ENCODE measurements around the gene AAK1.

The AAK1 gene

DNA sequence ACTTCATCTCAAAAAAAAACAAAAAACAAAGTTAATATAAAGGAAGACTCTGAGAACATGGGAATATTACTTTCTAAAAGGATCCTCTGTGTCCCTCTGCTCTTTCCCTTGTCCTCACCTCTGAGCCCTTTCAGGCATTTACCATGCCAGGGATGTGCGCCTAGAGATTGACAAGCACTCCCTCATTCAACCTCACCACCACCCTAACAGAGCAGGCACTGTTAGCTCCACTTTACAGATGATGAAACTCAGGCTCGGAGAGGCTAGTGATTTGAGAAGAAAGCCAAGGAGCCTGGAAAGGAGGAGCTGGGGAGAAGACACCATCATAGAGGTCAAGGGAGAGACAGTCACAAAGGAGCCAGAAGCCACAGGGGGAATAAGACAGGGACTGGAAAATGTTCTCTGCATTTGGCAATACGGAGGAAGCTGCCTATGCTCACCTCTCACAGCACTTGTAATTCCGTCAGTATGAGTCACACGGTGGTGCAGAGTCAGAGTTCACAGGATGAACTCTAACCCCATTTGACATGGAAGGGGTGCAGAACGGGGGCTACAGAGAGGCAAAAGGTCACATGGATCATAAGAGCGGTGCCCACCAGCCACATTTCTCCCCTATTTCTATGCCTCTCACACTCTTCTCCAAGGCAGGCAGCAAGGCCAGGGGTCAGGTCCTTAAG lies 104.5 kb downstream of the AAK1 start:
- peak; percentile 35 for DNase-seq (ENCODE audit: low spot score)

DNA sequence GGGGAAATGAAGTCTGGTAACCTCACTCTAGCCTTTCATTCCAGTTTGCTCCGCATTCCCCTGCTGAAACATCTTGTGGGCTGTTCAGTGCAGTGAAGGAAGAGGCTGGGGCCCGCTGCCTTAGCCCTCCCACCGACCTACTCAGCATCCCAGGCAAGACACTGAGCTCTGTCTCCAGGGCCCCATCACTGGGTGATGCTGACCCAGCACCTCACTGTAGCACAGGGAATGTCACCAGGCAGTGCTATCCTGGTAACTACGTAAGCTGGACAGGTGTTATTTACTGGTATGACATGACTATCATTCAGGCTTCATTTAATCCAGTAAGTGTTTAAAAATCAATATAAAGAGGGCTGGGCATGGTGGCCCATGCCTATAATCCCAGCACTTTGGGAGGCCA lies 105.3 kb downstream of the AAK1 start:
- no peak for DNase-seq (ENCODE audit: low spot score)

DNA sequence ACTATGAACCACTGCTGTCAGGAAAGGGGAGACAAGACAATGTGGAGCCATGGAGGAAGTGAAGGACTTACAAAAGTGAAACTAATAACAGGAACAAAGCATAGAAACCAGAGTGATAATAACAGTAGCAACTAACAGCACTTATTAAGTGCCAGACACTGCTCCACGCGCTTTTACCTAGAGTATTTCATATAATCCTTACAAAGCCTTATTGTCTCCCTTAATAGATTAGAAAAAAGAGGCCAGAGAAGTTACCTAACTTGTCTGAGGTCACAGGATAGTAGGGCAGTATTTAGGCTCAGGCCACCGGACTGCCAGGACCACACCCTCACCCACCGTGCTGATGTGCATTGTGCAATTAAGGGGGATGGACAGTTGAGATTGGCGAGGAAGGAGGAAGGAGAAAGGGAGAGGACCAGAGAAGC lies 107.7 kb downstream of the AAK1 start:
- no peak for DNase-seq (ENCODE audit: low spot score)

DNA sequence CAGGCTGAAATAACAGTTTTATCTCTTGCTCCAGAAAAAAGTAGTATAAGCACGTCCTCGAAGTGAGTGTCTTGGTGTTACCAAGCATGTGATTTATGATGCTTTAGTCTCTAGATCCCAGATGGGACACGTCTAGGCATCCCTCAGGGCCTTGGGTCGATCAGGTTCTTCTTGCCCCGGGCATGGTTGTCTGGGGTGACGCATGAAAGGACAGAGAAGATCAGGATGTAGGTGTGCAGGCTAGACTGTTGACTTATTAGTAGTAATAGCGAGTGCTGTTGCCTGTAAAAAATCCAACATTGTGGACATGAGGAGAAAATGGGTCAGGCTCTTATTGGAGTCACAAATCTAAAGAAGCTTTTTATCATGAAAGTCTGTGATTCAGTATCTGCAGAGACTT lies 112.4 kb downstream of the AAK1 start:
- no peak for DNase-seq (ENCODE audit: low spot score)

DNA sequence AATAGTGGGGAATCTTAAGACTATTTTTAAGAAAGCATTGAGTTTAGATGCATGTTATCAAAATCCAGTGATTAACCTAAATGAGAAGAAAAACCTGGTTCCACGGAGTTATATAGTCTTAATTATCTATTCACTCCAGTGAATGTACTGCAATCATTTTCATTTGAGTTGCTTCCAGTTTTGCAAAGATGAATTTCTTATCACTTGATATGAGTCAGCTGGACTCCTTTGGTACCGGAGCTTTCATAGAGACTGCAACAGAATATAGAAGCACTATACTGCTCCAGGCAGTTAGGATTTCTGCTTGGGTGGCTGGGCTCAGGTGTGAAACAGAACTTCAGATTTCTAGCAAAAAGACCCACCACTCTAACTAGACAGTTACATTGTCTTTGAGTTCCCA lies 114.1 kb downstream of the AAK1 start:
- DNase-seq (ENCODE audit: low spot score), result no peak

DNA sequence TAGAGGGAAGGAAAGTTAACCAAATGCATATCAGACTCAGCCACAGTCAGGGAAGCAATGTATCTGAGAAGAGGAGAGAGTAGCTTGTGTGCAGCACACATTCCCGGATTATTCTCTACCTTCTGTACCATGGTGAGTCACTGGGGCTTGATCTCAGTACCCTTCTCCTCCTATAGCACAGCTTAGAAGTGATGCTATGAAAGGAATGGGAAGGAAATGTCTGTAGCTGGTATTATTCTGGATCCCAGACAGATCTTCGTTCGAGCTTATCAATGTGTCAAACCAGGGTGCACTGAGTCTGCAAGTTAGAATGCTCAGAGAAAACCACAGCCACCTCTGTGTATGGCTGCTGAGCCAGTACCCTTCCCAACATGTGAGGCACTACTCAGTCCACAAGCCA lies 118.3 kb downstream of the AAK1 start:
- no peak for DNase-seq (ENCODE audit: low spot score)

DNA sequence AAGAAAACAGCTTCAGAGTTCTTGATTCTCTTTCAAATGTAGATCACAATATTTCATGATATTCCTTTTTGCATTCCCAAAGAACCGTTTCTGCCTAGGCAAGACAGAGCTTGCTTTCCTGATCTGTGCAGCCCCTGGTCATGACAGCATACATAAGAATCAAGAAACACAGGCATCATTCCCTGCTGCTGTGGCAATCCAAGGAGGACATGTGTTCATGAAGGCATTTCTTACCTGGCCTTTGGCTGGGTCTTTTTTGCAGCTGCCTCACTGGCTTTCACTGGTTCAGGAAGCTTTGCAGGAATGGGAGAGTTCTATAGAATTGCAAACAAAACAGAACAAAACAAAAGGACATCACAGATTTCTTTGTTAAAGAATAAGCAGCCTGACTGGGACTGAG lies 118.7 kb downstream of the AAK1 start:
- no peak for DNase-seq (ENCODE audit: low spot score)

DNA sequence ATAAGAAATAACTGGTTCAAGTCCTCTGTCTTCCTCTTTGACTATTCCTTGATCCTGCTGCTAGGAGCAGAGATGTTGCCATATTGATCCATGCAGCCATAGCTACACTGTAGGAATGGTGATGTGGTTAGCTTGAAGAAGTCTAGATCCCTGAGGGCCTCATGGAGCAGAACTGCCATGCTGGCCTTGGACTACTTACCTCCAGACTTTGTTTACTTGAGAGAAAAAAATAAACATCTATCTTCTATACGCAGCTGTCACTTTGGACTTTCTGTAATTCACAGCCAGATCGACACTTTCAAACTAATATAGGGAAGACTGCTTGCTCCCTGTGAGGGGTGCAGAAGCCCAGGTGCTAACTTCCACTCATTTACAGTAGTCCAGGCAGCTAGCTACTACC lies 121.8 kb downstream of the AAK1 start:
- no peak for DNase-seq (ENCODE audit: low spot score)

DNA sequence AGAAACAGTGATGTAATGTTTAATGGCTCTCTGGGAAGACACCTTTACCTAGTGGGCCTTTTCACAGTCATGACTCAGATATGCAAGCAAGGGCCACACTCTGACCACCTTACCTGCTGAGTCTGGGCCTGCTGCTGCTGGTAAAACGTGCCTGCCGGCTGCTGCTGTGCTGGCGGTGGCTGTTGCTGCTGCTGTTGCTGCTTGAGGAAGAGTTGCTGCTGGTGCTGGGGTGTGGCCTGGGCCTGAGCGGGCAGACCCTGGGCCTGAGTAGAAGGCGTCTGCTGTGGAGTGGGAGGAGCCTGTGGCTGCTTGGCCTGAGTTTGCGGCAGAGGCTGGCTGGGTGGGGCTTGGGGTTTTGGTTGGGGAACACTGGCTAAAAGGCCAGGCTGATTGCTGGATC lies 124.7 kb downstream of the AAK1 start:
- no peak for DNase-seq (ENCODE audit: low spot score)

DNA sequence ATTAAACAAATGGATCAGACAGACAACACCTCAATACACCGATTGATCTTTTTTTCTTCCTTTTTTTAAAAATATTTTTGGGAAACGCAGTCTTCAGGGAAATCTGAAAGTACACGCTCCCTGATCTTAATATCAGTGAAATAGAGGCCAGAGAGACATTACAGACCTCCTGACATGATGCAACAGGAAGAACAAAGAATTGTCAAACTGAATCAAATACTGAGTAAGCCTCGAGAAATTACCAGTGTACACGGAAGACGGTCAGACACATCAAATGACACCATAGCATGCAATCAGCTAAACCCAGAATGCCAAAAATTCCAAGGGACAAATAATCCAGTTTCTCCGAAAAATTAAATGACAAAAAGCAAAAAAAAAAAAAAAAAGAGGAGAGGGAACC lies 126.1 kb downstream of the AAK1 start:
- DNase-seq (ENCODE audit: low spot score), result no peak

DNA sequence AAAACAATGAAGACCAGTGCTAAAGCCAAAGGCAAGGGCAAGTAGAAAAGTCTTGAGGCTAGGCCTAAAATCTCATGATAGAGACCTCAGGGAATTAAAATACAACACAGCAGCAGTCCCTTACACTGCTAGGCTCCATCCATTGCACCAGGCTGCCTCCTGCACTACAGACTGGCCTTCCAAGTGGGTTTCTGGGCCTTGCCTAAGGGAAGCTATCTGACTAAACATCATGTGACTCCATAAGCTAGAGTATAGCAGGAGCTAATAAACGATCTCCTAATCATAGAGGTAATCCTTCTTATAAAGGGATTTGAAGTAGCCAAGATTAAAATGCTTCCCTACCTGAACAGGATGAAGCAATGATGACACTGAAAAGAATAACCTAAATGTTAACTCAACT lies 128.7 kb downstream of the AAK1 start:
- DNase-seq (ENCODE audit: low spot score), result no peak

DNA sequence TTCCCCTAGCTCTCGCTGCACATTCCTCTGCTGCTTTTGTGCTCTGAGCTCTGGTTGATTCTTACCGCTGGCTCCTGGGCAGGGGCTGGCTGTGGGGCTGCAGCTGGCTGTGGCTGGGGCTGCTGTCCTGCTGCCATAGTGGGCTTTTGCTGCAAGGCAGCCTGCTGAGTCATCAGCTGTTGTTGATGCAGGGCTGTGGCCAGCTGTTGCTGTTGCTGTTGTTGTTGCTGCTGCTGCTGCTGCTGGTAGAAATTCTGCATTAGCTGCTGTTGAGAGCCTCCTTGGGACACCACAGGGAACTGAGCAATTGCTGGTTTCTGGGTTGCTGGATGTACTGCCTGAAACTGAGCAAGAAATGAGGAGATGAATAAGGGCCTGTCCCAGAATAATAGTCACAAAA lies 129.1 kb downstream of the AAK1 start:
- no peak for DNase-seq (ENCODE audit: low spot score)

DNA sequence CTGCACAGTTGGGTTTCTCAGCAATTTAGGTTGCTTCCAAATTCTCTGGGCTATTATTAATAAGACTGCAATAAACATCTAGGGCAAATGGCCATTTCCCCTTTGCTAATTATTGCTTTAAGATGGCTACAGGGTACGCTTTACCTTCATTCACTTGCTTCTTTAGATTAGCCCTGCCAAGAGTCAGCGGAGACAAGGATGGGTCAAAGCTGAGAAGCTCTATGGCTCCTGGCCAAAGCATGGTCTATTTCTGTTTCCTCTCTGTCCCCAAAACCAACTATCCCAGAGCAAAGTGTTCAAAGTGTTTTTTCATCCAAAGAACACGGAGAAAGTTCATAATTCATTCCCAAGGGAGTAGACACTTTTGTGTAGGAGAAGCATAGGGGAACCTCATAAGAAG lies 131.1 kb downstream of the AAK1 start:
- DNase-seq (ENCODE audit: low spot score), result no peak

DNA sequence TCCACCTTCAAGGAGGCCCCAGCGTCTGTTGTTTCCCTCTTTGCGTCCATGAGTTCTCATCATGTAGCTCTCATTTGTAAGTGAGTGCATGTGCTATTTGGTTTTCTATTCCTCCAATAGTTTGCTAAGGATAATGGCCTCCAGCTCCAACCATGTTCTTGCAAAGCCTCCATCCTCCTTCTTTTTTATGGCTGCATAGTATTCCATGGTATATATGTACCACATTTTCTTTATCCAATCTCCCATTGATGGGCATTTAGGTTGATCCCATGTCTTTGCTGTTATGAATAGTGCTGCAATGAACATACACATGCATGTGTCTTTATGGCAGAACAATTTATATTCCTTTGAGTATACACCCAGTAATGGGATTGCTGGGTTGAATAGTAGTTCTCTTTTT lies 133.3 kb downstream of the AAK1 start:
- no peak for DNase-seq (ENCODE audit: low spot score)

DNA sequence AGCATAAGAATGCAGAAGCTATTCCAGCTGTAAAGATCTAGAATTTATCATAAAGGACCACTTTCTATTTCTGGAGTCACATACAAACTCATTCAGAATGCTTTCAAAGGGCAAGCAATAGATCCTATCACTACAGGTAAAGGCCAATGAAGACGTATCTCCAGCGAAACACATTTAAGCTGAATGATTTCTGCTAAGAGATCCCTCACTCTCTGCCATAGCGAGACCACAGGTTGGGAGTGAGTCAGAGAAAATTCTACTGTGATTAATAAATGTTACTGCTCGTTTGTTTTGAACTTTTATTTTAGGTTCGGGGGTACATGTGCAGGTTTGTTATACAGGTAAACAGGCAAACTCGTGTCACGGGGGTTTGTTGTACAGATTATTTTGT lies 133.8 kb downstream of the AAK1 start:
- no peak for DNase-seq (ENCODE audit: low spot score)

DNA sequence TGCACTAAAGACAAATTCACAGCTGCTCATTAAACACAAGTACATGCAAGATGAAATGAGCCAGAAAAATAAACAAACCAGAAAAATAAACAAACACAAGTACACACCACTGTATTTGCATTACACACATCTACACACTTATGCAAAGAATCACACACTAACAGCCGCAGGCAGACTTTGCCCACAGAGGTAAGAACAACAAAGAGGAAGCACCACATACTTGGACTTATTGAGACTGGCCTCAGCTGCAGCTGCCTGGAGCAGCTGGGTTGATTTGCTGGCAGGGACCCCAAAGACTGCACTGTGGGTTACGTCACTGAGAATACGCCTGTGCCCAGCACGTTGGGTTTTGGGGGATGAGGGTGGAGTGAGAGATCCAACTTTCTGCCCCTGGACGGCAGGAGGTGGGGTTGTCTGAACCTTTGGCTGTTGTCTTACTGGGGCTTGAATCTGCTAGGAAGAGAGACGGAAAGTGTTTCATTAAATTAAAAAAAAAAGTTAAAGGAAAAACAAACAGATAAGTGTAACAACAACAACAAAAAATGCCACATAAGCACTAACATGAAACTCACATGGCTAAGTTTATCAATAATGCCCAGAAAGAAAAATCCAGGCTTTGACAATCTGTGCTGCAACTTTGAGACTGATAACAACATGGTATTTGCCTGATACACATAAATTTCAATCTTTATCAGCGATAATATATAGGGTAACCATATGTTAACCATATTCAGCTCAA lies 134.4 kb downstream of the AAK1 start:
- no peak for DNase-seq (ENCODE audit: low spot score)

DNA sequence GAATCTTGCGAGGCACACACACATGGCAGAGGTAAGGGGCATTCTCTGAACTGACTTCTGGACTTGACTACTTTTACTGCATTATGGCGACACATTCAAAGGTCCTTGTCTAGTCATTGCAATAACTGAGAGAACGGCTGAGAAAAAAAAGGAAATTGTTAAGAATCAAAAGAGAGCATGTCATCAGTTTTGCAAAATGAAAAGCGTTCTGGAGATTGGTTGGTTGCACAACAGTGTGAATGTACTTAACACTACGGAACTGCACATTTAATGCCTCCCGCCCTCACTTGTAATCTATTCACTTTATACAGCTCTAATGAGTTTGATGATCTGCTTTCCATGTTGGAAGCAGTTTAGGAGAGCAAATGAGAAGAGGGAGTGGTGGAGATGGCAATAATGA lies 137.8 kb downstream of the AAK1 start:
- no peak for DNase-seq (ENCODE audit: low spot score)

DNA sequence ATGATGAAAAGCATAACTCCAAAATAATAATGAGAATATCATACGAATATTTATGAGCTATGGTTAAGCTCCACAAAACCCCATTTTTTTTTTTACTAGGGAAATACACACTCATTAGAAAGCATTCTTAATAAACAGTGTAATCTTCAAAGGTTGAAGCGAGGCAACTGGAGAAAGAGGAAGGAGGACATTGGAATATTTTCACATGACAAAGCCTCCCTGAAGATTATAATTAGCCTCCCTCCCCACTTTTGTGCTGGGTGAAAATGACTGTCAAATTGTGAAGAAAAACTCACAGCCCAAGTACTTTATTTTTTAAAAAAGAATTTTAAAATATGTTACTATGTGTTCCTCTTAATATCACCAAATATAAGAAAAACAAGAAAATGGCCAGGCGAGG lies 142.2 kb downstream of the AAK1 start:
- DNase-seq (ENCODE audit: low spot score), result no peak

DNA sequence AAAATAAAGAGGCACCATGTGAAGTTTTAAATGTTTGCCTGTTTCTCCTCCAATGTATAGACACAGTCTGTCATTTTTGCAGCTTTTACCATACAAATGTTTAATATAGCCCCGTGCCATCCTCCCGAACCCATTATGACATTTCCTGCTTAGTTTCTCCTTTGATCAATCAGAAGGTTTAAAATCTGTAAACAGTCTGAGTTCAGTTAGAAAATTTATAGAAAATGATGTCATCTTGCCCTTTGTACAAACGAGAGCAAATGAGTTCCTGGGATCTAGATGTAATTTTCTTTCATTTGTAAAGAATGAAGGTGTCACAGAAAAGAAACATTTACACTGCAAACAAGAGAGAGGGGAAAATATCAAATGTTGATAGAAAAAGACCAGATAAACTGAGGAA lies 143.6 kb downstream of the AAK1 start:
- DNase-seq (ENCODE audit: low spot score), result no peak

DNA sequence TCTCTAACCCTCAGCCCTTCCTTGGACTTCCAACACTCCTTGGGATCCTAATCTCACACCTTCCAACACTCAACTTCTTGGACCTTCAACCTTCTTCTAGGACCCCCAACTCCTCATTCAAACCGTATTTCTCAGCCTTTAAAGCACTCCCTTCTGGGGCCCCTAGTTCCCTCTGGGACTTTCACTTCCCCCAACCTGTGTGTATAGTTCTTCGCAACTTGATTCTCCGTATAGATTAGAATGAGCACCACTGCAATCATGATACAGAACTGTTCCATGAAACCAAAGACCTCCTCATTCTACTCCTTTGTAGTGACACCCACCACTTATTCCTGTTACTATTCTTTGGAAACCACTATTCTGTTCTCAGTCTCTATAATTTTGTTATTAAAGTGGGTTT lies 144.3 kb downstream of the AAK1 start:
- DNase-seq (ENCODE audit: low spot score), result no peak

DNA sequence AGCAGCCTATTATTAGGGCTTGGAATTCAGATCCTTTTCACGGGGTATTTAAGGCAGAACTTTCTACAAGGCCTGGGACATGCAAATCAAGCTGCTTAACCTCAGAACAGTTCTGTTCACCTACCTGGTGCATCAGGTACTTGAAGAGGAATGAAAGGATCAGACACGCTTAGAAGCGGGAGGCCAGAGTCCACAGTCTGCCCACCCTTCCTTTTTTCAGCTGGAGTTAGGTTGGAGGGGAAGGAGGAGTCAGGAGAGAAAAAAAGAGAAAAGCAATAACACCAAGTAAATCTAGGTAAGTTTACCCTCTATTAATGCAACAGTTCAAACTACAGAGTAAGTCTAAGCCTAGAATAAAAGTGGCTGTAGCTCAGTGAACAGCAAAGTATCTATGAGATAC lies 147.7 kb downstream of the AAK1 start:
- no peak for DNase-seq (ENCODE audit: low spot score)

DNA sequence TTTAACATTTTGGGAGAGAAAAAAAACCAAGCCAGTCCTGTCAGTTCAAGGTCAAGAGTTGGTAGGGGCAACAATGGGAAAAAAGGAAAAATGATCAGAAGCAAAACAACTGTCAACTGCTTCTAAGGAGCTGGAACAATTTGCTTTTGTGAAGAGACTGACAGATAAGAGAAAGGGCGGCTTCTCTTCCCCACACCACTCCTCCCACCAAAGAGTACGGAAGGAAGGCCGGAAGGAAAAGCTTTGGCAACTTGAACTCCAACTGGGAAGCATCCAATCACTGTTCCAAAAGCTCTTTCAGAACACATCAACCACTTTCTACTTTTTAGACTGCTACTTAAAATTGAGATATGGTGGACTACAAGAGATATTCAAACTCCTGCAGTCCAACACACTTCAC lies 148.5 kb downstream of the AAK1 start:
- DNase-seq (ENCODE audit: low spot score), result no peak

DNA sequence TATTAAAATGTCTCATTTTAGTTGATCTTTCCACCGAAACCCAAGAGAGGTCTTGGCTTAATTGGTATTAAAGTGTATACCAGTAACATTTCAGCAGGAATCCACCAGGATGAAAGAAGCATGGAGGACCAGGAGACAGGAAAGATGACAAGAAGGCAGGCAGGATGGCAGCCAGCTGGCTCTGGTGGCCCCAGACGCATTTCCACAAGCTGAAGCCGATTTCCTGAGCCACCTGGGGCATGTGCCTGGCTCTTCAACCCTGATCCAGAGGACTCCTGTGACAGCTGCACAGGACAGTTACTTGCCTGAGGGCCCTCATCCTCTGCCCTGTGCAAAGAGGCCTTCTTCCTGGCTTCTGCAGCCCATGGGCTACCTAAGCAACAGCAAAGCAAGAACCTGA lies 149.4 kb downstream of the AAK1 start:
- no peak for DNase-seq (ENCODE audit: low spot score)

DNA sequence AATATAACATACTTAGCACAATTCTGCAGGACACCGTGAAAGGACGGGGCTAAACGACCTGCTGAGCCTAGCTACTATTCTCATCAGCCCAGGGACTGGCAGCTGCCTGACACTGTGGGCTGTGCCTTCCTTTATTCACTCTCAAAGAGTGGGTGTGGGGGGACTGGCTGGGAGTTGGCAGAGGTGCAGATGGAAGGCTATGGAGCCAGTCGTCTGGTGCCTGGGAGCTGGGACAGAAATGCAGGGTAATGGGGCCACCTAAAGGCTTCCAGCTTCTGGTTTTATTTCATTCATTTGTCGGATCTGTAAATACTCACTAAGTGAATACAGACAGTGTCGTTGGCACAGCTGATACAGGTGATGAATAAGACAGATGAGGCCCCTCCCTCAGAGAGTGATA lies 150.3 kb downstream of the AAK1 start:
- no peak for DNase-seq (ENCODE audit: low spot score)

All from HuH-7 (cell line).